ENCODE data around the gene ZNF335.

Gene ZNF335

GRCh38 chr20:46007671-46008070 is 35.7 kb upstream of the ZNF335 start:
- no peak for DNase-seq (ENCODE audit: low spot score)
- no peak for TF ChIP-seq CTCF (IDR thresholded peaks at IDR 0.05; ENCODE audit: extremely low read depth, missing control alignments)

- TF ChIP-seq CTCF (IDR thresholded peaks at IDR 0.05; ENCODE audit: extremely low read depth, missing control alignments) = no peak
- DNase-seq (ENCODE audit: low spot score) = no peak
Measured at GRCh38 chr20:46006964-46007363, 35.0 kb upstream of the ZNF335 start.

- TF ChIP-seq CTCF (IDR thresholded peaks at IDR 0.05; ENCODE audit: extremely low read depth, missing control alignments) = no peak
- DNase-seq (ENCODE audit: low spot score) = no peak
Measured at GRCh38 chr20:46006022-46006705, 34.2 kb upstream of the ZNF335 start.

- no peak for DNase-seq (ENCODE audit: low spot score)
- TF ChIP-seq CTCF (IDR thresholded peaks at IDR 0.05; ENCODE audit: extremely low read depth, missing control alignments) = no peak
Measured at GRCh38 chr20:46004889-46005473, 33.0 kb upstream of the ZNF335 start.

- no peak for DNase-seq (ENCODE audit: low spot score)
- TF ChIP-seq CTCF (IDR thresholded peaks at IDR 0.05; ENCODE audit: extremely low read depth, missing control alignments) = no peak
Measured at GRCh38 chr20:46004187-46004586, 32.2 kb upstream of the ZNF335 start.

GRCh38 chr20:46002008-46002407 is 30.0 kb upstream of the ZNF335 start:
- DNase-seq (ENCODE audit: low spot score) = no peak
- no peak for TF ChIP-seq CTCF (IDR thresholded peaks at IDR 0.05; ENCODE audit: extremely low read depth, missing control alignments)

- TF ChIP-seq CTCF (IDR thresholded peaks at IDR 0.05; ENCODE audit: extremely low read depth, missing control alignments) = no peak
- DNase-seq (ENCODE audit: low spot score) = no peak
Measured at GRCh38 chr20:46001498-46001897, 29.5 kb upstream of the ZNF335 start.

Measured in GM20000 (cell line).